ENCODE measurements around the gene ITPR1. TPM values are rescaled to one million over a fixed set of nuclear protein-coding genes. Genes with fewer than 3 reads are reported as not detected.

ITPR1 gene
- total RNA-seq, 1 experiment from 2014 or later = 7.5 TPM

DNA sequence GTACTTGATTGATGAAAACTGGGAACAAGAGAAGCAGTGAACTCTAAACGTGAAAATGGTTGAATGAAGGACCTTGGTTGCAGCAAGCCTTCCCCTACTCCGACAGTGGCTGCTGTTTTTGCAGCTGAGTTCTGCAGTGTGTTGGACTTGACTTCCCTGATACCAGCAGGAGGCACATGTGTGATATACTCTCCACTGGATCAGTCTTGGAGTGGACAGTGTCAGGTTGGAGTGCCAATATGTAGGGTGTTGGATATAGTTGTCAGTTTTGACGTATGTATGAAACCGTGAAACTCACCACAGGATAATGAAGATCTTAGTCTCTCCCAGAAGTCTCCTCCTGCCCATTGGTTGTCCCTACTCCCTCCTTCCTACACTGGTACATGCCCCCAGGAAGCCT lies 106.5 kb downstream of the ITPR1 start:
- TF ChIP-seq, protein P1, sequence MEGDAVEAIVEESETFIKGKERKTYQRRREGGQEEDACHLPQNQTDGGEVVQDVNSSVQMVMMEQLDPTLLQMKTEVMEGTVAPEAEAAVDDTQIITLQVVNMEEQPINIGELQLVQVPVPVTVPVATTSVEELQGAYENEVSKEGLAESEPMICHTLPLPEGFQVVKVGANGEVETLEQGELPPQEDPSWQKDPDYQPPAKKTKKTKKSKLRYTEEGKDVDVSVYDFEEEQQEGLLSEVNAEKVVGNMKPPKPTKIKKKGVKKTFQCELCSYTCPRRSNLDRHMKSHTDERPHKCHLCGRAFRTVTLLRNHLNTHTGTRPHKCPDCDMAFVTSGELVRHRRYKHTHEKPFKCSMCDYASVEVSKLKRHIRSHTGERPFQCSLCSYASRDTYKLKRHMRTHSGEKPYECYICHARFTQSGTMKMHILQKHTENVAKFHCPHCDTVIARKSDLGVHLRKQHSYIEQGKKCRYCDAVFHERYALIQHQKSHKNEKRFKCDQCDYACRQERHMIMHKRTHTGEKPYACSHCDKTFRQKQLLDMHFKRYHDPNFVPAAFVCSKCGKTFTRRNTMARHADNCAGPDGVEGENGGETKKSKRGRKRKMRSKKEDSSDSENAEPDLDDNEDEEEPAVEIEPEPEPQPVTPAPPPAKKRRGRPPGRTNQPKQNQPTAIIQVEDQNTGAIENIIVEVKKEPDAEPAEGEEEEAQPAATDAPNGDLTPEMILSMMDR (IDR thresholded peaks at IDR 0.05; ENCODE audit: unreplicated experiment) = no peak
- intact Hi-C loops (cut with micrococcal nuclease) = no loop called here
- Mint-ChIP-seq H3K27me3 (ENCODE audit: insufficient read depth, unreplicated experiment) (no peaks in the 10 kb centered on the region), H3K4me1 (ENCODE audit: insufficient read depth, unreplicated experiment) (no peaks in the 10 kb centered on the region), H3K4me3 (ENCODE audit: unreplicated experiment) (no peak overlapping the region), H3K9me3 (ENCODE audit: unreplicated experiment) (no peaks in the 10 kb centered on the region), H3K36me3 (ENCODE audit: insufficient read depth, unreplicated experiment) (peaks cover 5% of the 10 kb centered on the region), H3K27ac (ENCODE audit: low read depth, unreplicated experiment) (no peak overlapping the region)
- CTCF ChIA-PET = interaction anchor here (0.6 kb wide), 2 partner anchors 95 to 387 kb away, joined by 4 read pairs; no protein-coding TSS in a partner anchor
- POLR2A ChIA-PET = no interaction called here
- DNase-seq (ENCODE audit: unreplicated experiment) = no peak
- no TSS peak for BruUV-seq (replicated peaks)

DNA sequence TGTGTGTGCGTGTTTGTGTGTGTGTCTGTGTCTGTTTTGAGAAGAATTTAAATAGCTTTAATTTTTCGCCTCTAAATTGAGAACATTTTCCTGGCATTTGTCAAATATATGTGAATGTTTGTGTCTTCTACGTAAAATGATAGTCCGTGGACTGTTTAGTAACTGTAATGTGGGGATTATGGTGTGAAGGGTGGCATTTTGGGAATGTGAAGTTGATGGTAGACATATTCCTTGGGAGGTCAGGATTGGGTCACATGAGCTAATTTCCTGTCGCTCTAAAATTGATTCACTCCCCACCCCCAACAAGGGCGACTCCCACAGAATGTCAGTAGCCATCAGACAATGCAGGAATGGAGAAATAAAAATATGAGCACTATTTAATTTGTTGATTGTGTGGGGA lies 107.3 kb downstream of the ITPR1 start:
- H3K36me3 Mint-ChIP-seq (ENCODE audit: insufficient read depth, unreplicated experiment) = peaks cover 5% of the 10 kb centered on the region
- H3K9me3 Mint-ChIP-seq (ENCODE audit: unreplicated experiment) = no peaks in the 10 kb centered on the region
- ChIA-PET POLR2A (interaction anchor here (1.3 kb wide), 1 partner anchor 11 kb away, joined by 4 read pairs; no protein-coding TSS in a partner anchor), CTCF (interaction anchor here (0.8 kb wide), 1 partner anchor 33 kb away, joined by 4 read pairs; no protein-coding TSS in a partner anchor)
- intact Hi-C loops (cut with micrococcal nuclease) = no loop called here
- no peaks in the 10 kb centered on the region for H3K27me3 Mint-ChIP-seq (ENCODE audit: insufficient read depth, unreplicated experiment)
- no peak overlapping the region for H3K27ac Mint-ChIP-seq (ENCODE audit: low read depth, unreplicated experiment)
- BruUV-seq (replicated peaks) = no TSS peak
- no peak overlapping the region for H3K4me3 Mint-ChIP-seq (ENCODE audit: unreplicated experiment)
- TF ChIP-seq, protein P1 (IDR thresholded peaks at IDR 0.05; ENCODE audit: unreplicated experiment) = no peak
- no peak for DNase-seq (ENCODE audit: unreplicated experiment)
- H3K4me1 Mint-ChIP-seq (ENCODE audit: insufficient read depth, unreplicated experiment) = no peaks in the 10 kb centered on the region

DNA sequence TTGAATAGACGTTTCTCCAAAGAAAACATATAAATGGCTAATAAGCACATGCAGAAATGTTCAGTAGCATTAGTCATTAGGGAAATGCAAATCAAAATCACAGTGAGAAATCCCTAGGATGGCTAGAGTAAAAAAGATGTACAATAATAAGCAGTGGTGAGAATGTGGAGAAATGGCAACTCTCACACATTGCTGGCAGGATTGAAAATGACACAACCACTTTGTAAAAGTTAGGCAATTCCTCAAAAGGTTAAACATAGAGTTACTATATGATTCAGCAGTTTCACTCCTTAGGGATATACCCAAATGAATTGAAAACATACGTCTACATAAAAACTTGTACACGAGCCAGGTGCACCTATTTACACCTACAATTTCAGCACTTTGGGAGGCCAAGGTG lies 108.7 kb downstream of the ITPR1 start:
- CTCF ChIA-PET = no interaction called here
- peak; percentile 68 for DNase-seq (ENCODE audit: unreplicated experiment)

DNA sequence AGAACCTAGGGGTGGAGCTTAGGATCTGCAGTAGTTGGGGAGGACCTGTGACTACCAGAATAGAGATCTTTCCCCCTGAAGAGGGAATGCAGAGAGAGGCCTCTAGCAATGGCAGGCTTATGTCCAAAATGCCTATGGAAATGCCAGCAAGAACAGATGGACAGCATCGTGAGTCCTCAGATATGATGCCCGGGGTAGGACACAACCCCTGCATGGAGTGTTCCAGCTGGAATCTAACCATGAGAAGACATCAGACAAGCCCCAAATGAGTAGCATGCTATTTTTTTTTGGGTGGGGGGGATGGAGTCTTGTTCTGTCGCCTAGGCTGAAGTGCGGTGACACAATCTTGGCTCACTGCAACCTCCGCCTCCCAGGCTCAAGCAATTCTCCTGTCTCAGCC lies 111.5 kb downstream of the ITPR1 start:
- H3K4me1 Mint-ChIP-seq (ENCODE audit: insufficient read depth, unreplicated experiment) = no peaks in the 10 kb centered on the region
- CTCF ChIA-PET = interaction anchor here (0.5 to 1.0 kb wide), 4 partner anchors 8 to 466 kb away, joined by 3 to 5 read pairs (median 4); no protein-coding TSS in a partner anchor

More for the DNA sequence above, 108.7 kb downstream of the ITPR1 start:
- intact Hi-C loops (cut with micrococcal nuclease) = no loop called here
- TF ChIP-seq, protein P1 (IDR thresholded peaks at IDR 0.05; ENCODE audit: unreplicated experiment) = no peak
- Mint-ChIP-seq H3K4me3 (ENCODE audit: unreplicated experiment) (no peak overlapping the region), H3K27me3 (ENCODE audit: insufficient read depth, unreplicated experiment) (no peaks in the 10 kb centered on the region), H3K9me3 (ENCODE audit: unreplicated experiment) (no peaks in the 10 kb centered on the region), H3K4me1 (ENCODE audit: insufficient read depth, unreplicated experiment) (no peaks in the 10 kb centered on the region), H3K27ac (ENCODE audit: low read depth, unreplicated experiment) (no peak overlapping the region), H3K36me3 (ENCODE audit: insufficient read depth, unreplicated experiment) (no peaks in the 10 kb centered on the region)
- POLR2A ChIA-PET = interaction anchor here (0.7 to 1.2 kb wide), 3 partner anchors 14 to 134 kb away, joined by 3 to 5 read pairs (median 4); partner anchors contain the start of gene SUMF1
- BruUV-seq (replicated peaks) = no TSS peak

More for the DNA sequence above, 111.5 kb downstream of the ITPR1 start:
- Mint-ChIP-seq H3K27ac (ENCODE audit: low read depth, unreplicated experiment) (no peak overlapping the region), H3K36me3 (ENCODE audit: insufficient read depth, unreplicated experiment) (no peaks in the 10 kb centered on the region), H3K9me3 (ENCODE audit: unreplicated experiment) (no peaks in the 10 kb centered on the region), H3K4me3 (ENCODE audit: unreplicated experiment) (no peak overlapping the region), H3K27me3 (ENCODE audit: insufficient read depth, unreplicated experiment) (no peaks in the 10 kb centered on the region)
- TF ChIP-seq, protein P1 (IDR thresholded peaks at IDR 0.05; ENCODE audit: unreplicated experiment) = no peak
- BruUV-seq (replicated peaks) = no TSS peak
- no peak for DNase-seq (ENCODE audit: unreplicated experiment)
- intact Hi-C loops (cut with micrococcal nuclease) = no loop called here
- POLR2A ChIA-PET = no interaction called here
